GDM1 (cell line): Measurements from ENCODE around the gene MANBA.
"Not testable (repeated sequence)": the region's sequence is repeated elsewhere in the genome, so short reads cannot be mapped to it uniquely, and the experiment has no call there.

Experiments used
- DNase-seq: peaks from one replicate; lab custom pipeline; 2025; lab: John Stamatoyannopoulos, UW

The MANBA gene

DNA sequence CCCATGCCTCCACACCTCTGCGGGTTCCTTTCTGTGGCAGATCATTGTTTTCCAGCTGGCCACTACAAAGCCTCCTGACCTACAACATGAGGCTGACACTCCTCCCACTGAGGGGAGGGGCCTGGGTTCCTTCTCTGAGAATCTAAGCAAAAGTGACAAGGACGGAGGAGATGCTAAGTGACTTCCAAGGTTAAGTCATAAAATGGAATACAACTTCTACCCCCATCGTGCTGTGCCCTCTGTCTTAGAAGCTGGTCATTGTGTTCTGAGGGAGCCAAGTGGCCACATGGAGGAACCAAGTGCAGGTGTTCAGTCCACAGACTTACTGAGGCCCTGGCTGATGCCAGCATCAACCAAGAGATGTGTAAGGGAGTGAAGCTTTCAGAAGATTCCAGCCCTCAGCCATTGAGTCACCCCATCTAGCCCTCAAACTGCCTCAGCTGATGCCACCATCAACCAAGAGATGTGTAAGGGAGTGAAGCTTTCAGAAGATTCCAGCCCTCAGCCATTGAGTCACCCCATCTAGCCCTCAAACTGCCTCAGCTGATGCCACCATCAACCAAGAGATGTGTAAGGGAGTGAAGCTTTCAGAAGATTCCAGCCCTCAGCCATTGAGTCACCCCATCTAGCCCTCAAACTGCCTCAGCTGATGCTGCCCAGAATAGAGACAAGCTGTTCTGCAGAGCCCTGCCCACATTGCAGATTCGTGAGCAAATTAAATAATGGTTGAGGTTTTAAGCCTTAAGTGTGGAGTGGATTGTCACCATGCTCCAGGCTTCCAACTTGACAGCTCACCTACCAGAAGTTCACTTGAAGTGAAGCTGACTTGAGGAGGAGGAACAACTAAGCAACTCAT is 140.8 kb downstream of the MANBA start:
- DNase-seq = not testable (repeated sequence)

GRCh38 chr4:102619021-102619420 is 141.7 kb downstream of the MANBA start:
- DNase-seq = not testable (repeated sequence)

GRCh38 chr4:102616636-102617035 is 144.1 kb downstream of the MANBA start:
- DNase-seq = no peak

- DNase-seq = no peak
These were observed 146.0 kb downstream of the MANBA start for GRCh38 chr4:102614801-102615200.

GRCh38 chr4:102612824-102613366 is 147.9 kb downstream of the MANBA start:
- DNase-seq = no peak

- no peak for DNase-seq
These were observed 148.6 kb downstream of the MANBA start for GRCh38 chr4:102612210-102612609.

- DNase-seq = no peak
These were observed 150.3 kb downstream of the MANBA start for GRCh38 chr4:102610476-102610875.

GRCh38 chr4:102610007-102610406 is 150.8 kb downstream of the MANBA start:
- no peak for DNase-seq

DNA sequence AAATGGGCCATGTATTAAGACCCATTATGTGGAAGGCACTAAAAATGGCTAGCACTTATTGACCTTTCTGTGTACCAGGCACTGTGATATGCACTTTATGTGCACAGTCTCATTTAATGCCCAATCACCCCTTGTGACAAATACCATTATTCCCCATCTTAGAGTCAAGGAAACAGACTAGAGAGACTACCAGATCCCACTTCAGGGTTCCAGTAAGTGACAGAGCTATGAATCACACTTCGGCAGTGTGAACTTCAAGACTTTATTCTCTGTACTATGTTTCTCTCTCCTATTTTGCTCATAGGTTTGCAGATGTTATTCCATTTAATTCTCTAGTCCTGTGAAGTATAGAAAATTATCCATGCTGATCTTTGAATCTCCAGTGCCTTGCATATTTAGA is 152.6 kb downstream of the MANBA start:
- DNase-seq = no peak

GRCh38 chr4:102606846-102607450 is 153.8 kb downstream of the MANBA start:
- no peak for DNase-seq

GRCh38 chr4:102606261-102606660 is 154.5 kb downstream of the MANBA start:
- DNase-seq = no peak

DNA sequence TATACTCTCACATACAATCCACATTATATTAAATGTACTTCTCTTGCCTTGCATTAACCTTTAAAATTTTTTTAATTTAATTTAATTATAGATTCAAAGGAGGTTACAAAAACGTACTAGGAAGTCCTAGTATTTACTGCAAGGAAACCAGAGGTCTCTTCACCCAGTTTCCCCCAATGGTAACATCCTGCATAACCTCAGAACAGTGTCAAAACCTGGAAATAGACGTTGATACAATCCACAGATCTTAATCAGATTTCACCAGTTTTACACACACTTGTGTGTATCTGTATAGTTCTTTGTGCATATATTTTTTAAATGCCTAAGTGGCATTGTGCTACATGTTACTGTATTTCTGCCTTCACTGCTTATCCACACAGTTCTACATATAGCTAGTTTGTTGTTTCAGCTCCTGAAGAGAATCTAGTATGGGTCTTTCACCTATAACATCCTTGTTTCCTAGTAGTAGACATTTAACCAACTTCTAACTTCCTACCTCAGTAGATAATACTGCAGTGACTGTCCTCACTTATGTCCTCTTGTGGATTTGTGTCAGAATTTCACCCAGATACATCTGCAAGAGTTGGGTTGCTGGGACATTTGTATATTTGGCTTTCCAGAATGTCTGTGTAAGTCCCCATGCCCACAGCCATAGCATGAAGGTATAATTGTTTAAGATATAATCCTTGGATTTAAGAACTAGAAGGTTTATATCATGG is 156.4 kb downstream of the MANBA start:
- no peak for DNase-seq

- no peak for DNase-seq
These were observed 159.1 kb downstream of the MANBA start for GRCh38 chr4:102601586-102602227.

DNA sequence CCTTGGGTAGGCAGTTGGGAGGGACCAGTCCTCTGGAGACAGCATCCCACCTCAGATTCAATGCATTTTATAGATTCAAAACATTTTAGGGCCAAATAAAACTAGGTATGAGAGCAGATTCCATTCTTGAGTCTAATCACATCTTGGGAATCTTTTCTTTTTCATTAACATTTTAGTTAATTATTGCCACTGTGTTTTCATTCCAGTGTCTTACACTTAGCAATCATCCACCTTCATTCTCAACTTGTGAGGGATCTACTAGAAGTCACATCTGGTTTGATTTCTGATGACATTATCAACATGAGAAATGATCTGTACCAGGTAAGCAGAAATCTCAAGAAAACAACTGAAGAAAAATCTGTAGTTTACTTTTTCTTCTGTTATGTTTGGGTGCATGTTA is 160.1 kb downstream of the MANBA start:
- no peak for DNase-seq

GRCh38 chr4:102599886-102600285 is 160.9 kb downstream of the MANBA start:
- no peak for DNase-seq

DNA sequence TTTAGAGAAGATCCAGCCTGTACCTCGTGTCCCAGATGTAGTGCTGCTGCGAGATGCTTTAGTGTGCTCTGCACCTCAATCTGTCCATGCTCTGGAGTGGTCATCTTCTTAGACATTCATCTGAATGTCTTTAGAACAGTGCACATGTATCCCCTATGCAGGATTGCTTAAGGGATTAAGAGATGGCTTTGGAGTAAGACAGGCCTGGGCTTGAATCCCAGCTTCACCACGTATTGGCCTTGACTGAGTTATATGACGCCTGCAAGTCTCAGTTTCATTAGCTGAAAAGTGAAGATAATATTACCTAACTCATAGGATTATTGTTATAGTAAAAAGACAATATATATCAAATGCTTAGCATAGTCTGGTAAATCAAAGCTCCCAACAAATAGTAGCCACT is 161.3 kb downstream of the MANBA start:
- DNase-seq = no peak

- no peak for DNase-seq
These were observed 161.9 kb downstream of the MANBA start for GRCh38 chr4:102598762-102599374.

GRCh38 chr4:102598086-102598761 is 162.5 kb downstream of the MANBA start:
- DNase-seq = no peak

GRCh38 chr4:102596532-102596931 is 164.2 kb downstream of the MANBA start:
- no peak for DNase-seq

- DNase-seq = no peak
These were observed 166.8 kb downstream of the MANBA start for GRCh38 chr4:102594000-102594399.

- DNase-seq = no peak
These were observed 167.6 kb downstream of the MANBA start for GRCh38 chr4:102593147-102593546.
